NCI-H1092 treated with DMSO at 0.1 percent for 48 hours (cell line): Measurements from ENCODE around the gene HERC3.

Source experiments
- DNase-seq: peaks from one replicate; lab custom pipeline; 2025; lab: John Stamatoyannopoulos, UW

Gene HERC3

DNA sequence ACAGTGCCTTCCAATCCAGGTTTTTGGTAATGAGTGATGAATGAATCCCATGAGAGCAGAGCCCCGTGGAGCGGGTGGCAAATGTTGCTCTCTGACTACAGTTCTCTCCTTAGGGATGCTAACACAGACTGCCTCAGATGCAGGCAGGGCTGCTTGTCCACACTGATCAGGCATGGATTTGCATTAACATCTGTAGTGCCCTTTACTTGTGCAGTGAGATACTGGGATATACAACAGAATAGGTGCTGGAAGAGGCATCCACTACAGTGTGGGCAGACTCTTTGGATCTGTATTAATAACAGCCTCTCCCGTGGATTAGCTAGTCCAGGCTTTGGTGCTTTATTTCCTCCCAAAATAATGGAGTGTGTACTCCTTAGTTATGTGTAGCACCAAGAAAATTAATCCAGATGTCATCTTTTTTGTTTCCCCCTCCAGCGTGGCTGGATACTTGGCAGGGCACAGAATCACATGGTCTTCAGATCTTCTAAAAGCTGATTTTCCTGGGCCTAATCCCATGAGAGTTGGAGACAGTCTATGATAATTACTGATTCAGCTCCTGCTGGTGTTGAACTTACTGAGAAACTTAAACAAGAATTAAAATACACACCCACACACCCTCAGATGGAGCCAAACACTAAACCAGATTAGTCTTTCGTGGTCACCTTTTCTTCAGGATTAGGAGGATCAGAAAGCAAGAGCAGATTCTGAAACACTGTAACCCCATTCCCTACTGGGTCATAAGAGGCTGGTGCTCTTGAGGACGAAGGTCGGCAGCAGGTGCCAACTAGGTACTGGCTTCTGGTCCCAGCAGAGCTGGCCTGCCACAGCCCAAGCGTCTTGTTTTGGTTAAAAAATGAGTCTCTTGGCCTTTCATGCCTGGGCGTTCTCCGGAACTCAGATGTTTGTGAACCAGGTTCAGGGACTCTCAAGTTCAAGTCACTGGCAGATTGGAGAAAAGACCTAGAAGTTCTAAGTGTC is 128.5 kb downstream of the HERC3 start:
- no peak for DNase-seq

DNA sequence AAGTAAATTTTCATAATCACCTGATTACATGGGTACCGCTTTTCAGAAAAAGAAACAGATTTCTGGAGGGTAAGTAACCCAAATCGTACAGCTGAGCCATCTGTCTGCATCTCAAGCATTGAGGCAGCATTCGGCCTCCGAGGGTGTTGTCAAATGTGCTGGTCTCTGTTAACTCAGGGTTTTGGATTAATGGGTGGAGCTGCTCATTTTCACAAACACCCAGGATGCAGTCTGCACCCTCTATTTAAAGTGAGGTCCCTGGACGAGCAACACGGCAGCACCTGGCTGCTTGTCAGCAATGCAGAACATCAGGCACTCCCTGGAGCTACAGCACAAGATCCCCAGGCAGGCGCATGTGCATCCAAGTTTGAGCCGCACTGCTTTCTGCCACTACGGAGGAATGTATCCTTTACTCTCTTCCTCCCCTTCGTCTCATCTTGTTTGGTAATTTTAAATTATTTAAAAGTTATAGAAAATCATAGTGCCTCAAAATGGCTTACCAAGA is 130.0 kb downstream of the HERC3 start:
- no peak for DNase-seq

DNA sequence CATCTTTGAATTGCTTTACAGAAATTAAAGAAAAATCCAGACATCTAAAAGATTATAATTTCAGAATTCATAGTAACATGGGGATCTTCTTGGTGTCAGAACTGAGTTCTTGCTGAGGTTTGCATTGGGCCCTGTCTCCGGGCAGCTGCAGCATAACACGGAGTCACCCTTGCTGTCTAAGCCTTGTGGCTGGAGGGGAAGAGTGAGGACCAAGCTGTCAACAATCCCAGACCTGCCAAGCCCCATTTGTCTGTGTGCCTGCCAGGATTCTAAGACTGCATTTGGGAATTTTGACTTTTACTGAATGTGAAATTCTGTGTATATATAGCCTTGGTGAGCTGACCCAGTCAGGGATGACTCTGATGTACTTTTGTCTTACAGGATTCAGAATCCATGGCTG is 130.5 kb downstream of the HERC3 start:
- no peak for DNase-seq

DNA sequence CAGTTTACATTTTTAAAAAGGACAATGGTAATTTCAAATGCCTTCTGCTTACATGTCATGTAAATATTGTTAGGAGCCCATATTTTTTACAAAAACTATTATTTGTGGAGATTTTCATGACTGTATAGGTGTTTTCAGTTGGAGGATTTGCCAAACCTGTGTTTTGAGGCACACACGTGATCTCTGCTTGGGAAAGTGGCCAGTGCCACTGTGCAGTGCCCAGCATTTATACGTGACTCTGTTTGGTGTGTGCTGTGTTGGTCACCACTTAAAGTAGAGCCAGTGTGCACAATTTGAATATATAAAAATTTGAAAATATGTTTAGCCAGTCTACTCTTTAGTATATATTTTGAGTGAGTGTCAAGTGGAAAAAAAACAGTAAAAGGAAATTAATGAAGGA is 132.1 kb downstream of the HERC3 start:
- no peak for DNase-seq

DNA sequence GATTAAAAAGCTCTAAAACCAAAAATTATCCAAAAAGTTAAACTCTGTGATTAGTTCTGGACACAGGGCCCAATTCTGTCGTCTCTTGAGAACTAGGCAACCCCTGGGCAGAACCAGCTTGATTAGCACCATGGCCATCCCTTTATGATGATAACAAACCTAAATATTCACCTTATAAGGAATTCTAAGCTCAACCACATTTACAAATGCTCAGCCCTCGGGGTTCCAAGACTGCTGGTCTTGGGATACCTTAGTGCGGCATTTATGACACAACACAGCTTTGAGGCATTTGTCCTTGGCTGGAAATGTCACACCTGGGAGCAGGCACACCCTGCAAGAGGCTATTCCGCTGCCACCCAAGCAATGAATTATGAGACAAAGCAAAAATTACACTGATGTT is 132.9 kb downstream of the HERC3 start:
- DNase-seq = no peak

DNA sequence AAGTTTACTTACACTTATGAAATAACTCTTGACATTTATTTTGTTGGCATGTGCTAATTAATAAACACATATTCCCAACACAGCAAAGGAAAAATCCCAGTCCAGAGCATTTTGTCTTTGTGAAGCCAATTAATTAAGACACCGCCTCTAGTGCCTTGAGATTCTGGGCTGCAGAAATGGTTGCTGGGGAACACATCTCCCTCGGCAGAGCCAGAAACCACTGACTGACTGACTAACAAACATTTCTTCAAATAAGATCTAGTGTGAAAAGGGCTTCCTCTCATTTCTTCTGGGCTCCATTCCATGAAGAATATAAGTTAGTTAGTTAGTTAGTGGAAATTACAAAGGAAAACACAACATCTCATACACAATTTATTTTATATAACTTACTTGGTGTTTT is 133.7 kb downstream of the HERC3 start:
- DNase-seq = no peak

DNA sequence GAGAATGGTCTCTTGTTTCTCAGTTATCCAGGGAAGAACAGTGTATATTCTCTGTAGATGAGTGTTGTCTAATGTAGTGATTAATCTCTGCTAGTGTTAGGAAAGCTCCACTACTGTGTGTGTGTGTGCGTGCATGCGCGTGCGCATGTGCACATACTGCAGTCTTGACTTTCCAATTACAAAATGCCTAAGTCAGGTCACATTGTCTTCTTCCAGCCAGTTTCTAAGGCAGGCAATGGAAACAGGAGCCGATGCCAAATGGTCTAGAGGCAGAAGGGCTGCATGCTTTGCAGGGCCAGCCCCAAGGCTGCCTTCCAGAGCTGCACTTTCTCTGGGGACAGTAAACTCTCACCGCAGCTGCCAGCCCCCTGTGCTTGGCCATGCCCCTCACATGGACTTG is 135.9 kb downstream of the HERC3 start:
- DNase-seq = no peak

DNA sequence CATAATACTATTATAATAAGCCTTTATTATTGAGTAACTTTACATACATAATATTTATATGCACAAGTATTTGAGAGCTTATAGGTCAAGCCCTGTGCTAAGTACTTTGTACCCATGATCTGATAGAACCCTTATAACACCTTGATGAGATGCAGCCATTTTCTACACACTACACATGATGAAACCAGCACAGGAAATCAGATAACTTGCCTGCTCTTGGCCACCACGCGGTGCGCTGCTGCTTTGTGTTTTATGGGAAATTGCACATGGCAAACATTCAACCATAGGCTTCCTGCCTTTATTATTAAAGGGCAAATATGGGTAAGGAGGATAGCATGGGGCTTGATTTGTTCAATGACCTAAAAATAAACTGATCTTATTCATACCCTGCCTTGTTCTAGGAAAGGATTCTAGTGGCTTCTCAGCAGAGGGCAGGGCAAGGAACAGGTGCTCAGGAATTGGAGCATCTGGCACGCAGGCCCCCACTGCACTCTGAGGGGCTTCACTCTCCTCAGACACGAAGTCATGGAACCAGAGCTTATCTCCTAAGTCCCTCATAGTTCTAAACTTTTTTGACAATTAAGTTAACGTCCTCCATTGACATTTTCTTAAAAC is 137.0 kb downstream of the HERC3 start:
- DNase-seq = no peak

DNA sequence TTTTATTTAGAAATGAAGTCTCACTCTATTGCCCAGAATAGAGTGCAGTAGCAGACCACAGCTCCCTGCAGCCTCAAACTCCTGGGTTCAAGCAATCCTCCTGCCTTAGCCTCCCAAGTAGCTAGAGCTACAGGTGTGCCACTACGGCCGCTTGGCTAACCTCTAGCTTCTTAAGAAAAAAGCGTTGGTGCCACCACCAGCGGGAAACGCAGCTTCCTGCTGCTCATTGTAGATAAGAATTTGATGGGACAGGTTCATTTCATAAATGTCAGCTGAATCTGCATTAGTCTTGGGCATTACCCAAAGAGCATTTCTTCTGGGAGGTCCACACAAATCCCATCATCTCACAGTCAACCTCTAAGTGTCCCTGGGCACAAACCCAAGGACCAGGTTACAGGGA is 138.5 kb downstream of the HERC3 start:
- DNase-seq = no peak

DNA sequence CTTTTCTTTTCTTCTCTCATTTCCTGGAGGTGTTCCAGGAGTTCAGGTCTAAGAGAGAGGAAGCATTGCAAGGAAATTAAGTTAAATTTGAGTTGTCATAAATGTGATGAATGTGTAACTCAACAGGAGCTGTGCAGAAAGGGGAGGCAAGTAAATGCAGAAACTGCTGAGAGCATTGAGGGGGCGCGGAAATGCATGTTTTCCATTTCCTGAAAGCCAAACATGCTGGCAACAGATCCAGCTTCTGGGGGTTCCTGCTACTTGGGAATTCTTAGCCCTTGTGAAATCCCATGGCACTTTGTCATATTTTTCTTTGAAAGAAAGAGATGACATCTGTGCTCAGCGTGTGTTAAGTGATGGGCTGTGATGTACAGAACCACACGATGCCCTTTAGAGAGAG is 139.1 kb downstream of the HERC3 start:
- DNase-seq = no peak

DNA sequence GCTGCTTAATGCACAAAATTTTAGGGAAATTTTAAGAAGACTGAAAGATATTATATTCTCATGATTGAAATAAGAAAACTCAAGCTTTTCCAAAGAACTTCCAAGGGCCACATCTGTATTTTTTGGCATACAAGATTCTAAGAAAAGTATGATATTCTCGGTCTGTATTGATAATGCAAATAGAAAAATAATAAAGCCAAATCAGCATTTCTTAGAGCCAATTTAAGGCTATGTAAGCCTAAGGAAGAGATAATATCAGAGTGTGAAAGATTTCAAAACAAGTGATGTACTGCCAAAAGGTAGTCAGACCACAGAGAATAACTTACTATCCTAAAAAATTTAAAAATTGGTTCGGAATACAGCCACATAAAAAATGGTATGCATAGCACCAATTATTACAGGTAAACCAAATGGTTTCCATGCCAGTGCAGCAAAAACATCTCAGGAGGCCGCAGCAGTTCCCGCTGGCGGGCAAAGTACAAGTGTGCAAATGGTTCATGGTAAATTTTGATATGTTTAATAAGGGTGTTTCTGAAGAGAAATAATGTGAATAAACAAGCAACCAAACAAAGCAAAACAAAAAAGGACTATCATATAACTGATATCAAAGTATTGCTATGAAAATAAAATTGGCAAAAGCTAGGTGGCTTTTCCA is 140.6 kb downstream of the HERC3 start:
- no peak for DNase-seq

DNA sequence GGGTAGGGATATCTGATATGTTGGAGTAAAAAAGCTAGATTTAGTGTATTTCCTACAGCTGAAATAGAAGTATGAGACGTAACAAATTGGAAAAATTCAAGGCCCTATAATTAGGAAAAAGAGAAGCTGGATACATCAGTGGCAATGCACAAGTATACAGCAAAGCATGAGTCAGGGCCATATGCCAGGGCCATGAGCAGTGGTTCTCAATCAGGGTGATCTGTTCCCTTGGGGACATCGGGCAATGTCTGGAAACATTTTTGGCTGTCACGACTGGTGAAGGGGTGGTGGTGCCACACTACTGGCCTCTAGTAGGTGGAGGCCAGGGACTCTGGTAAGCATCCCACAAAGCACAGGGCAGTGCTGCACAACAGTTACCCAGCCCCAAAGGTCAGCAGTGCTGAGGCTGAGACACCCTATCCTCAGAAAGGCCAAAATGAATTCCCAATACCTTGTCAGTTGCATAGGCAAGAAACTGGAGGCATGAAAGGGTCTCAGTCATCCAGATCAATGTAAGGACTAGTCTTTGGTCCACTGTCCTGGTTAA is 142.2 kb downstream of the HERC3 start:
- DNase-seq = no peak

DNA sequence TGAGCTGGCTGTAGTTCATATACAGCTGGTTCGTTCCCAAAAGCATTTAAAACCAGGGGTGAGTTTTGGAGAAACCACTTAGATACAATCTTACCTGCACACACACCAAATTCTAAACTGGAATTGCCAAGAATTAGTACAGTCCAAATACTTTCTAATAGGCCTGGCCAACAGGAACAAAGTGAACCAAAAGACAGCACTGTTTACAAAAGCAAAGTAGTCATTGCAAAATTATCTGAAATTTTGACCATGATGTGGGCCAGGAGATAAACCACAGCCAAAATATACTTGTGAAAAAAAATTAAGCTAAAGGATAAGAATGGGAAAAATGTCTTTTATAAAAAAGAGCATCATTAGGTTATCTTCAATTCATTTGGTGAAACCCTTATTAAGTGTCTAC is 143.3 kb downstream of the HERC3 start:
- DNase-seq = no peak

DNA sequence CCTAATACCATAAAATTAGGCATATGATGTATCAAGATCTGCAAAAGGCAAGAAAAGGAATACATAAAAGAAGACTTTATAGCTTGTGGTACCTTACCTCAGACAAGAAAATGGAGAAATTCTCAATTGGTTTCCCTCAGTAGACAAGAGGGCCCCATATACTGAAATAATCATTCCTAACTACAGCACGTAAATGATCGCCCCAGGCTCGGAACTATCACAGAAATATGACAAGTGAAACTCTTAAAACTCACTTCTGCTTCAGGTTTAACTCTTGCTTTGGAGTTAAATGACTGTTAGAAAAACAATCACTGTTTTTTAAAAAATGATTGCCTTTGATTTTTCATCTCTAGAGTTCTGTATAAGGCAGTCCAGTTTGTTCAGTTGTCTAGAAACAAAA is 144.0 kb downstream of the HERC3 start:
- DNase-seq = no peak

DNA sequence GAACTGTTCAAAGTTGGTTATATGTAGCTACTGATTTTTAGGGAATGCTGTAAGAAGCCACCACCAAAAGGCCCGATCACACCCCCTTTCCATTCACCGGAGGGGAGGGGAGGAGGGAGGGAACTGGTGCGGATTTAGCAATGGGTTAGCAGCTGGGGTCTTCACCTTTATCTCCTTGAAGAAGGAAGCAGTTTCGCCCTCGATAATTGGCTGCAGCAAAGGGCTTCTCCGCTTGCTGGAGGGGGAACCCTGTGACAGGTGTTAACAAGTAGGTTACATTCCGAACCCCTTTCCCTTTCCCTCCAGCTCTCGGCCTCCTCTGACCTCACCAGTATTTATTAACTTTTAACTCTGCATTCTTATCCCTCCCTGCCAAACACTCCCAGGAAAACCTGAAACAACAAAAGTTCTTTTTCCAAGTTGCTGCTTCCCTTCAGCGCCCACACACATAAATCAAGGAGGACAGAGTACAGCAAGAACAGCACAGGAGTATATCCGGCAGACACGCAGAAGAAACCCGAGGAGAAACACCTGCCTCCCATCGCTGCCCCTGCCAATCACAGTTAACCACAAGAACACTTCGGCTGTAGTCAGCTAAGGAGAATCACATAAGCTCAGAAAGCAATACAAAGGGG is 145.1 kb downstream of the HERC3 start:
- no peak for DNase-seq

DNA sequence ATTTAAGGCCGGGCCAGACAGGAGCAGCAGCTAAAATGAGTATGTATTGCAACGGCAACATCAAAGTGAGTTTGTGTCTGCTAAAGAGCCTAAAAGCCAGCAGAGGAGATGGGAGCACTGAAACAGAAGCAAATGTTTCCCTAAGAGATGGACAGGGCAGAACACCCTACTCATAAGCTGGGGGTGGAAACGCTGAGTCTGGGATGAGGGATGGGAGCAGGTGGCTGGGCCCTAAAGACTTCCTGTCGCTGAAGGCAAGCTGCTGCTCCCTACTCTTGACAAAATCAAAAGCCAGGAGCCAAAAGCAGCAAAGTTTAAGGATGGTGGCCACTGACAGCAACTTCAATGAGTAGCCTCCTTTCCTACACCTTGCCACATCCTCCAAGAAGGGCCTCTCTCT is 145.9 kb downstream of the HERC3 start:
- DNase-seq = no peak

DNA sequence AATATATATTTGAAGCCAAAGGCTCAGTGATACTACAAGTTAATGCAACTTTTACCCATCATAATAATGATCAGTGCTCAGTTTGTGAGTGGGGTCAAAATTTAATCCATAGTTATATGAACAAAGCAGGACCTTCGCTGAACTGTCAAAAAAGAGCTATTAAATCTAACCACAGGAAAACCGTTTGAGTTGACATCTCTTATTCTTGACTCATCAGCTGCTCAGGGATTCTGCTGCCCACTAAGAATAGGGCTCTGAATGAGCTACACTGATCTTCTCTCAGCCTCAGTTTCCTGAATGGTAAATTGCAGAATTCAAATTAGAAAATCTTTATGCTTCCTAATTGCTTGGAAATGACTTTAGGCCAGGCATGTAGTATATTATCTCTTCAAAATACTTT is 150.3 kb downstream of the HERC3 start:
- no peak for DNase-seq

DNA sequence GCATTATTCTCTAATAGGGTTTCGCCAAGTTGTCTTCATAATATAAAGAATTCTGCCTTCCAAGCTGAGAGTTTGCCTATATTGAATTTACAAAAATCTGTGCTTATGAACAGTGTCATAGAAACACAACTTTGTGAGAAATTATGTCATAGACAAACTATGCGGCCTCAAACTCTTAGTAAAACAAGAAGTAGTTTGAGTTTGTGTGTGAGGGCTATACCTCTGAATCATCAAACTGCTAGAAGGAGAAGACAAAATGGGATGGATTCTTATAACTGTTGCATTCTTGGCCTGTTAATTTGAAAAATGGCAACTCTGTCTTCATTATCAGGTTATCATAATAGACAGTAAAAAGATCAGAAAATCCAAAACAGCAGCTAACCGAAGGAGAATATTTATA is 151.4 kb downstream of the HERC3 start:
- no peak for DNase-seq

DNA sequence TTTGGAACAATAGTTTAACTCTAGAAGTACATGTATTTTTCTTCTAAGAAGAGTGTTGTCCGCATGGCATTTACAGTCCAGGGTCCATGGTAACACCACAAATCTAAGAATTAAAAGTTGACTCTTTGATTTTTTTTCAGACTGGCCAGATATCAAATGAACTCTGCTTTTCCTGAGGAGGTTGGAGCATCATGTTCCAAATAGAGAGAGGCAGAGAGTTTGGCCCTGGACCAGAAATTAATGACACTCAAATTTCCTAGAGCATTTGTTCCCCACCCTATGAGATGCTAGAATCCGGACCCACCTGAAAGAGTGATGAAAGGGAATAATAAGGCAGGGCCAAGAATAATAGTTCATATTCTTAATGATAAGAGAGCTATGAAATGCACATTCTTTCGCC is 152.3 kb downstream of the HERC3 start:
- DNase-seq = no peak

DNA sequence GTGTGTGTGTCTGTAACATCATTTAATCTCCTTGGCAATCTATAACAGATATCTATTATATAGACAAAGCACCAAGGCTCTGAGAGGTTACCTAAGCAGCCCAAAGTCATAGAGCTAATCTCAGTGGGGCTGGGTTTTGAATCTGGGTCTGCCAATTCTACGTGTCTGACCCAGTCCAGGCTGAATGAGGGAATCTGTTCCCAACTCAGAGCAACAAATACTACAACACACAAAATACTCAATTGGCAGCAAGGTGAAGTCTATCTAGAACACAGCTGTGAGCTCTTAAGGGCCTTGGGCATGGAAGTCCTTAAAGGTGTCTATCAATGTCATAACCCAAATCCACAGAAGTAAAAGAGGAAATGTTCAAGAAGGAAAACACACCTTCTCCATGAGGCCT is 152.9 kb downstream of the HERC3 start:
- DNase-seq = no peak

DNA sequence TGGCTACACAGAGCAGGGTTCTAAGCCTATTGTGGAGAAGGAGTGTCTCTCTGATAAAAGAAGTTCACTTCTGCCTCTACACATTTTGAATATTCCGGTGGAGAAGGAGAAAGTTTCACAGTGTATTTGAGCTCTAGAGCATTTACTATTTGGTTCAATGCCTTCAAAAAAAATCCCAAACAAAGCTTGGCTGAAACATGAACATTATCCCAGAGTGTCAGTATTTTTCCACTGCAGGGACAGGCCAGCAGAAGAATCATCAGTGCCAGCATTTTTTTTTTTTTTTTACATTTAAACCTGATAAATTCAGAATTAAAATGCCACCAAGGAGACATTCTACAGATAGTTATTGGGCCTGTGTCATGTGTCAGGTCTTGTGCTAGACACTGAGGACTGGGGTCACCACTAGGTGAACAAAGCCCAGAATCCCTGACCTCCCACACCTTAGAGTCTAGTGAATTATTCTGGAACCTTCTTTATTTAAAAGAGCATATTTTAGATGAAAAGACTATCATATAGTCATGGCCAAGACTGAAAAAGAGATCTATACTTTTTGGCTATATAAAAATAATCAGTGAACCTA is 153.4 kb downstream of the HERC3 start:
- DNase-seq = no peak

DNA sequence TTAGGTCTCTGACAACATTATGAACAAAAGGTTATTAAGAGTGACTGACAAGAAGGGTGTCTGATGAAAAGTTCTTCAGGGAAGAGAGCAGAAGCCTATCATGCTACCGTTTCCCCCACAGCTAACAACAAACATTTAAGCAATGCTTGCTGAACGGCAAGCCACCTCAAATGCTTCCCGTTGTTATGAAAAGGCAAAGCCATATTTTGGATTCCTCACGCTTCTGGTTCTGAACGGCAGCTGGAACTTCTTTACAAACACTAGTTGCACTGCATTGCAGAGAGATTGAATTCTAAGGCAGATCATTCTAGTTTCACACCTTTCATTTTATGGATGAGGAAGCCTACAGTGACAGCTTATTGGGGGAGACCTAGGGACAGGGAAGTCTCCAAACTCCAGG is 153.9 kb downstream of the HERC3 start:
- DNase-seq = no peak
